A549 (cell line): ENCODE results near the gene HEBP1.

Source experiments
- NFE2L2 ChIP-seq: fragments of 150-350 bp; conservative IDR thresholded peaks from 2 replicates; pipeline ENCODE4 v1.6.1; 2014; ENCODE audit warnings: low read length
- SREBF2 ChIP-seq: fragments of 450-650 bp; IDR thresholded peaks from 2 replicates; pipeline ENCODE4 v1.6.1; 2014; ENCODE audit warnings: mild to moderate bottlenecking, moderate library complexity

- TF ChIP-seq SREBF2, result no peak
- TF ChIP-seq NFE2L2, result no peak
These were observed 24.5 kb upstream of the HEBP1 start for GRCh38 chr12:13024531-13024916.
